NK-92 treated with Interleukin-12 subunit alpha and Interleukin-12 subunit beta, amount 100 ng/mL, for 24 hours (cell line): Measurements from ENCODE around the gene TP53I11.

Source experiments
- DNase-seq: peaks from one replicate; lab custom pipeline; 2025; lab: John Stamatoyannopoulos, UW

The TP53I11 gene

GRCh38 chr11:44939673-44940395 lies 10.8 kb downstream of the TP53I11 start:
- DNase-seq, result no peak

GRCh38 chr11:44938066-44938691 lies 12.5 kb downstream of the TP53I11 start:
- DNase-seq, result no peak

- DNase-seq, result no peak
These were observed 13.6 kb downstream of the TP53I11 start for GRCh38 chr11:44936951-44937543.

DNA sequence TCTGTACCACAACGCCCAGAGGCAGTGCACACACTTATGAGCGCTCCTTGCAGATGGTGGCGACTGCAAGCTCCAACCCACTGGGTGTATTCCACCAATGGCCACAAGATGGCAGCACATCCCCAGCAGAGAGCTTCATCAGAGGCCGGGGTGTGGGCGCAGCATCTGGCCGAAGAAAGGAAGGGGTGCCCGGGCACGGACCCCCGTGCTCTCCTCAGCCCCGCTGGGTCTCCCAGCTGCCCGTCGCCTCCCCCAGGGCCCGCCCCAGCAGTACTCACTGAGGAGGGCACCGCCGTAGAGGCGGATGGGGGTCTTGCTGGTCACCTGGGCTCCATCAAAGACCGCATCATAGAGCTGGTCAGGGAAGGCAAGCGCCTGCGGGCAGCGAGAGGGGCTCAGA lies 14.2 kb downstream of the TP53I11 start:
- peak; percentile 59 for DNase-seq

- DNase-seq, result no peak
These were observed 15.9 kb downstream of the TP53I11 start for GRCh38 chr11:44934735-44935250.

GRCh38 chr11:44934110-44934509 lies 16.6 kb downstream of the TP53I11 start:
- no peak for DNase-seq

GRCh38 chr11:44931466-44931865 lies 19.2 kb downstream of the TP53I11 start:
- no peak for DNase-seq

- DNase-seq, result no peak
These were observed 19.9 kb downstream of the TP53I11 start for GRCh38 chr11:44930588-44931302.

- no peak for DNase-seq
These were observed 21.9 kb downstream of the TP53I11 start for GRCh38 chr11:44928816-44929215.

- DNase-seq, result no peak
These were observed 22.5 kb downstream of the TP53I11 start for GRCh38 chr11:44928144-44928543.

GRCh38 chr11:44927174-44927661 lies 23.5 kb downstream of the TP53I11 start:
- DNase-seq, result peak; percentile 29

GRCh38 chr11:44926036-44926435 lies 24.6 kb downstream of the TP53I11 start:
- no peak for DNase-seq

GRCh38 chr11:44923806-44924205 lies 26.9 kb downstream of the TP53I11 start:
- no peak for DNase-seq

DNA sequence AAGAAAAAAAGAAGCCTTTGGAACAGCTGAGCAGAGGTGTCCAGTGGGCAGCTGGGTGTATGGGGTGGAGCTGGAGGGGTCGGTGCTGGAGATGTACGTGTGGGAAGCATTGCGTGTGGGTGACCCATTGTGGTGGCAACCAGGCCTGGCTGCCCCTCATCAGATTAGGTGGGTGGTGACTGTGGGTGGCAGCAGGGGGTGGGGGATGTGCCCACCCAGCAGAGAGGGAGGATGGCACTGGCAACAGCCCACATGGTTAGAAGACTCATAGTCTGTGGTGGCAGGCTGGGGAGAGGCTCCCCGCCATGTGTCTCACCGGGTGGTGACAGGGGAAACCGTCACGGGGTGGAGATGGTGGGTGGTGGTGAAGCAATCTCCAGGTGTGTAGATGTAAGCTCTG lies 27.6 kb downstream of the TP53I11 start:
- DNase-seq, result no peak

DNA sequence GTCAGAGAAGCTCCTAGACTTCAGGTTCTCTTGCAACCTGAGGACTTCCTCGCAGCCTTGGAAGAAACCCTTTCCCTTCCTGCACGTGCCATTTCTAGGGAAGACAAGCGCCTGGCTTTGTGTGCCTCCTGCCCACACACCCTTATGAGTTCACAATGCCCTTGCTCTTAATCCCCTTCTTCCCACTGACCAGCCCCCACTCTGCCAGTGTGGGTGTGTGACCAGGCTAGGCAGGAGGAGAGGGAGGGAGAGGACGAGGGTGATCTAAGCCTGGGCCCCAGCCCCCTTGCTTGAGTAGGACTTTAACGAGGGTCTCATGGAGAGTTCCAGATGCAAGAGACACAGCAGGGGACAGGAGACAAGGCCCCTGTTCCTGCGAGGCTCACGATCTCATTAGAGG lies 30.2 kb downstream of the TP53I11 start:
- no peak for DNase-seq

- DNase-seq, result no peak
These were observed 32.9 kb downstream of the TP53I11 start for GRCh38 chr11:44917741-44918140.

- DNase-seq, result no peak
These were observed 33.8 kb downstream of the TP53I11 start for GRCh38 chr11:44916801-44917385.

GRCh38 chr11:44916331-44916730 lies 34.4 kb downstream of the TP53I11 start:
- DNase-seq, result no peak

GRCh38 chr11:44915621-44916020 lies 35.1 kb downstream of the TP53I11 start:
- no peak for DNase-seq

DNA sequence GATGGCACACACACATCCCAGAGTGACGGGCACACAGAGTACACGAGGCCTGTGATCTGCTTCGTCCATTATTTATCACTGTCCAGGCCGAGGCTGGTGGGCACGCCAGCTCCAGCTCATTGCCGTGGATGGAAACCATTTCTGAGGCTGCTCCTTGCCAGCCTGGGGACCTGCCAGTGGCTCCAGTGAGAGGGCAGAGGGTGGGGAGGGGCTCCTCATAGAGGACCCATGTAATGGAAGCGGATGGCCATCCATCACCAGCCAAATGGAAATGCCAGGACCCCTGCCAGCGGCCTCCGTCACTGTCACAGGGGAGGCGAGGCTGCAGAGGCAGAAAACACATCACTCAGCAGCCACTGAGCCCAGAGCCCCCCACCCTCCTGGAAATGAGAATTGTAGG lies 35.7 kb downstream of the TP53I11 start:
- DNase-seq, result no peak

GRCh38 chr11:44914105-44914504 lies 36.6 kb downstream of the TP53I11 start:
- no peak for DNase-seq

GRCh38 chr11:44913502-44913901 lies 37.2 kb downstream of the TP53I11 start:
- DNase-seq, result no peak
